Neural crest cell (in vitro differentiated cells): ENCODE measurements around the gene STEEP1. TPM values are rescaled to one million over a fixed set of nuclear protein-coding genes. Genes with fewer than 3 reads are reported as not detected.

Experiments
- DNase-seq: peaks from one replicate; pipeline ENCODE4 v3.0.0; 2021; ENCODE audit warnings: low read depth, mixed read lengths, low spot score
- H3K27ac Mint-ChIP-seq: one replicate; pipeline ENCODE4 v1.8.0; 2021; ENCODE audit warnings: mild to moderate bottlenecking, mixed read lengths; ENCODE audit not compliant: unreplicated experiment
- H3K27me3 Mint-ChIP-seq: 2 replicates; pipeline ENCODE4 v1.8.0; 2021; ENCODE audit warnings: low read depth, mild to moderate bottlenecking, mixed read lengths
- H3K36me3 Mint-ChIP-seq: 2 replicates; pipeline ENCODE4 v1.8.0; 2021; ENCODE audit warnings: low read depth, mild to moderate bottlenecking, mixed read lengths
- H3K4me1 Mint-ChIP-seq: 2 replicates; pipeline ENCODE4 v1.8.0; 2021; ENCODE audit warnings: mixed read lengths
- H3K4me3 Mint-ChIP-seq: one replicate; pipeline ENCODE4 v1.8.0; 2021; ENCODE audit warnings: mild to moderate bottlenecking, mixed read lengths
- H3K9me3 Mint-ChIP-seq: 2 replicates; pipeline ENCODE4 v1.8.0; 2021; ENCODE audit warnings: mixed read lengths
- total RNA-seq: library from RNA; stranded (reverse); gene quantifications from 2 replicates; pipeline ENCODE4 v1.2.1, GENCODE V29; 2021
- TF ChIP-seq, protein P1 (sequence below): fragments of 200-600 bp; sonication (generic); conservative IDR thresholded peaks from 2 replicates; pipeline ENCODE4 v1.5.0; 2021; ENCODE audit warnings: antibody characterized with exemption, mild to moderate bottlenecking

The STEEP1 gene
- total RNA-seq, 1 donor from 2014 or later = 24.5 TPM

GRCh38 chrX:119523664-119524184, 41.5 kb downstream of the STEEP1 start:
- H3K9me3 Mint-ChIP-seq = no peaks in the 10 kb centered on the region
- no peaks in the 10 kb centered on the region for H3K4me1 Mint-ChIP-seq
- H3K36me3 Mint-ChIP-seq = no peaks in the 10 kb centered on the region
- no peak for DNase-seq
- H3K27me3 Mint-ChIP-seq = no peaks in the 10 kb centered on the region
- H3K4me3 Mint-ChIP-seq = no peak overlapping the region
- H3K27ac Mint-ChIP-seq = no peak overlapping the region
- TF ChIP-seq, protein P1, sequence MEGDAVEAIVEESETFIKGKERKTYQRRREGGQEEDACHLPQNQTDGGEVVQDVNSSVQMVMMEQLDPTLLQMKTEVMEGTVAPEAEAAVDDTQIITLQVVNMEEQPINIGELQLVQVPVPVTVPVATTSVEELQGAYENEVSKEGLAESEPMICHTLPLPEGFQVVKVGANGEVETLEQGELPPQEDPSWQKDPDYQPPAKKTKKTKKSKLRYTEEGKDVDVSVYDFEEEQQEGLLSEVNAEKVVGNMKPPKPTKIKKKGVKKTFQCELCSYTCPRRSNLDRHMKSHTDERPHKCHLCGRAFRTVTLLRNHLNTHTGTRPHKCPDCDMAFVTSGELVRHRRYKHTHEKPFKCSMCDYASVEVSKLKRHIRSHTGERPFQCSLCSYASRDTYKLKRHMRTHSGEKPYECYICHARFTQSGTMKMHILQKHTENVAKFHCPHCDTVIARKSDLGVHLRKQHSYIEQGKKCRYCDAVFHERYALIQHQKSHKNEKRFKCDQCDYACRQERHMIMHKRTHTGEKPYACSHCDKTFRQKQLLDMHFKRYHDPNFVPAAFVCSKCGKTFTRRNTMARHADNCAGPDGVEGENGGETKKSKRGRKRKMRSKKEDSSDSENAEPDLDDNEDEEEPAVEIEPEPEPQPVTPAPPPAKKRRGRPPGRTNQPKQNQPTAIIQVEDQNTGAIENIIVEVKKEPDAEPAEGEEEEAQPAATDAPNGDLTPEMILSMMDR = no peak

DNA sequence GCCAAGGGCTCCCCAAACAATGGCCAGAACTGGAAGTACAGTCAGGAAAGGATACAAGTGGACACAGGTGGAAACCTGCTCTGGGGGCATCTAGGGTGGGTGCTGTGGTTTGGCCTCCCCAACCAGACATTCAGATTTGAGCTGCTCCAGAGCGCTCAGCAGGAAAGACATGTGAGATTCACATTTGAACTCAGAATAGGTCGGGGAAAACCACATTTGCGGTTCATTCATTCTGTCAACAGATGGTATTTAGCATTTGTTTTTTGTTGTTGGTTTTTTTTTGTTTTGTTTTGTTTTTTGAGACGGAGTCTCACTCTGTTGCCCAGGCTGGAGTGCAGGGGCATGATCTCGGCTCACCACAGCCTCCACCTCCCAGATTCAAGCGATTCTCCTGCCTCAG, 44.0 kb downstream of the STEEP1 start:
- Mint-ChIP-seq H3K27me3 (no peaks in the 10 kb centered on the region), H3K36me3 (no peaks in the 10 kb centered on the region), H3K27ac (no peak overlapping the region), H3K4me1 (peaks cover 3% of the 10 kb centered on the region), H3K9me3 (peaks cover 2% of the 10 kb centered on the region), H3K4me3 (no peak overlapping the region)
- TF ChIP-seq, protein P1 = no peak
- no peak for DNase-seq

GRCh38 chrX:119518371-119518770, 46.8 kb downstream of the STEEP1 start:
- H3K36me3 Mint-ChIP-seq = no peaks in the 10 kb centered on the region
- TF ChIP-seq, protein P1 = no peak
- H3K4me3 Mint-ChIP-seq = no peak overlapping the region
- peaks cover 6% of the 10 kb centered on the region for H3K4me1 Mint-ChIP-seq
- no peak overlapping the region for H3K27ac Mint-ChIP-seq
- peaks cover 2% of the 10 kb centered on the region for H3K9me3 Mint-ChIP-seq
- no peaks in the 10 kb centered on the region for H3K27me3 Mint-ChIP-seq
- no peak for DNase-seq

GRCh38 chrX:119516157-119516702, 49.0 kb downstream of the STEEP1 start:
- peaks cover 6% of the 10 kb centered on the region for H3K4me1 Mint-ChIP-seq
- no peaks in the 10 kb centered on the region for H3K36me3 Mint-ChIP-seq
- no peak overlapping the region for H3K27ac Mint-ChIP-seq
- H3K9me3 Mint-ChIP-seq = peaks cover 2% of the 10 kb centered on the region
- TF ChIP-seq, protein P1 = peak; percentile 73
- peak; percentile 20 for DNase-seq
- no peak overlapping the region for H3K4me3 Mint-ChIP-seq
- H3K27me3 Mint-ChIP-seq = no peaks in the 10 kb centered on the region

DNA sequence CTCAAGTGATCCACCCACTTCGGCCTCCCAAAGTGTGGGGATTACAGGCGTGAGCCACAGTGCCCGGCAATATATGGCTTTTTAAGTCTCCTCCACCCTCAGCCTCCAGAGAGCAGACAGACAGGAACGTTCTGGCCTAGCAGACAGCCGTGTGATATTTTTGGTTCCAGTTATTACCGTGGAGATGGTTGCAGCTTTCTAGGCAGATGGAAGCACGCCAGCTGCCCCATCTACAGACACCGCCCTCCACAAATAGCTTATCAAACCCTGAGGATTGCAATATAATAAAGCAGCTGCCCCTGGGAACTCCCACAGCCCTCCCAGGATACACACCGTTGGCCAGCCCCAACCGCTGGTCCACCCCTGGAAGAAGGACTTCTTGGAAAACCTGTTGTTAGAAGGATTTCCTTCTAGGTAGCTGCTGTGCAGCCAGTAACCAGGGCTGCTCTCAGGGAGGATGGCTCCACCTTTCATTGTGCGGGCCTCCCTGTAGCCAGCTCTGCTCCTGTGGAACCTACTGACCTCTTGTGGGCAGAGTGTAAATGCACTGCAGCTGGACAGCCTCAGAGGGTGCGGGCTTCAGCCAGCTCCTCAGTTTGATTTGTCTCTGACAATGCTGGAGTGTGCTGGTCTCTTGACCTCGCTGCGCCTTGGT, 52.9 kb downstream of the STEEP1 start:
- no peak overlapping the region for H3K27ac Mint-ChIP-seq
- peak; percentile 18 for DNase-seq
- no peaks in the 10 kb centered on the region for H3K27me3 Mint-ChIP-seq
- no peak overlapping the region for H3K4me3 Mint-ChIP-seq
- TF ChIP-seq, protein P1 = peak; percentile 67
- no peaks in the 10 kb centered on the region for H3K9me3 Mint-ChIP-seq
- peaks cover 6% of the 10 kb centered on the region for H3K4me1 Mint-ChIP-seq
- no peaks in the 10 kb centered on the region for H3K36me3 Mint-ChIP-seq
